HG03575 (cell line): ENCODE measurements around the gene CAPZA1.

Experiments
- ATAC-seq: cut with Tn5 transposase; IDR thresholded peaks from one replicate; pipeline ENCODE4 v1.9.1; 2021; ENCODE audit not compliant: unreplicated experiment, insufficient number of reproducible peaks, low FRiP score; ENCODE audit errors: extremely low read depth

Gene CAPZA1

GRCh38 chr1:112696578-112697314 is 77.1 kb downstream of the CAPZA1 start:
- no peak for ATAC-seq

- ATAC-seq, result no peak
These were observed 78.2 kb downstream of the CAPZA1 start for GRCh38 chr1:112697781-112698201.

- no peak for ATAC-seq
These were observed 79.0 kb downstream of the CAPZA1 start for GRCh38 chr1:112698366-112699310.

- no peak for ATAC-seq
These were observed 80.0 kb downstream of the CAPZA1 start for GRCh38 chr1:112699425-112700144.

GRCh38 chr1:112700290-112701226 is 80.9 kb downstream of the CAPZA1 start:
- no peak for ATAC-seq

GRCh38 chr1:112701227-112702066 is 81.8 kb downstream of the CAPZA1 start:
- ATAC-seq, result no peak

- ATAC-seq, result no peak
These were observed 82.4 kb downstream of the CAPZA1 start for GRCh38 chr1:112702067-112702395.

GRCh38 chr1:112702420-112703261 is 83.0 kb downstream of the CAPZA1 start:
- ATAC-seq, result no peak

- no peak for ATAC-seq
These were observed 84.1 kb downstream of the CAPZA1 start for GRCh38 chr1:112703706-112704105.

- no peak for ATAC-seq
These were observed 84.8 kb downstream of the CAPZA1 start for GRCh38 chr1:112704391-112704933.

GRCh38 chr1:112704934-112705627 is 85.4 kb downstream of the CAPZA1 start:
- ATAC-seq, result no peak

- no peak for ATAC-seq
These were observed 87.0 kb downstream of the CAPZA1 start, which contains the start of gene RHOC for GRCh38 chr1:112706505-112707220. Gene RHOC (minus strand): TSS chr1:112707127. CDS start chr1:112703799, 3,328 bp downstream.

GRCh38 chr1:112707221-112708001 is 87.8 kb downstream of the CAPZA1 start:
- no peak for ATAC-seq

GRCh38 chr1:112708002-112708448 is 88.4 kb downstream of the CAPZA1 start:
- no peak for ATAC-seq

GRCh38 chr1:112708489-112708888 is 88.9 kb downstream of the CAPZA1 start:
- ATAC-seq, result no peak
